Colonic mucosa (tissue), 4 donors: Measurements from ENCODE around the gene EID2. TPM values are rescaled to one million over a fixed set of nuclear protein-coding genes. Genes with fewer than 3 reads are reported as not detected.

ENCODE experiments used
- DNase-seq: peaks from one replicate; pipeline ENCODE4 v3.0.0-alpha.2; 2020
- H3K27ac ChIP-seq: fragments of 200-600 bp; one replicate; pipeline ENCODE4 v1.8.0; 2021
- H3K27me3 ChIP-seq: fragments of 200-600 bp; one replicate; pipeline ENCODE4 v1.8.0; 2021
- H3K36me3 ChIP-seq: fragments of 200-600 bp; one replicate; pipeline ENCODE4 v1.8.0; 2021
- H3K4me1 ChIP-seq: fragments of 200-600 bp; one replicate; pipeline ENCODE4 v1.8.0; 2021; ENCODE audit warnings: mild to moderate bottlenecking
- H3K4me3 ChIP-seq: fragments of 200-600 bp; one replicate; pipeline ENCODE4 v1.8.0; 2021
- H3K9ac ChIP-seq, 2 donors: one replicate each; pipeline ENCODE4 v1.7.0; 2013; ENCODE audit warnings: control low read depth in 2 of 2, low read depth in 2 of 2, low read length in 2 of 2
- H3K9me3 ChIP-seq: fragments of 200-600 bp; one replicate; pipeline ENCODE4 v1.8.0; 2021
- intact Hi-C: fragments of 100-400 bp; cut with DNase I; formaldehyde crosslinking; loops from one replicate; pipeline ENCODE4 v1.14.1; 2022
- total RNA-seq, 2 donors: library from RNA; stranded (reverse); fragmentation: NEBNext Ultra II Directional in 1 of 2; extraction: Animal tissue kit (Norgen Biotek cat#: 25700) in 1 of 2; gene quantifications; one replicate each; pipeline ENCODE4 v1.2.1, GENCODE V29; 2021
- TF ChIP-seq, protein P1 (sequence below): fragments of 200-600 bp; IDR thresholded peaks from one replicate; pipeline ENCODE4 v1.8.0; 2022; ENCODE audit warnings: antibody characterized with exemption, mild to moderate bottlenecking
- donor health status: healthy.
- donor health status: DM: no; HTN: no; CAD: no.
- donor health status: DM: no; HTN: no; CAD: no.

Gene EID2
- total RNA-seq, 2 donors from 2014 or later = 11.4 to 11.9 TPM

DNA sequence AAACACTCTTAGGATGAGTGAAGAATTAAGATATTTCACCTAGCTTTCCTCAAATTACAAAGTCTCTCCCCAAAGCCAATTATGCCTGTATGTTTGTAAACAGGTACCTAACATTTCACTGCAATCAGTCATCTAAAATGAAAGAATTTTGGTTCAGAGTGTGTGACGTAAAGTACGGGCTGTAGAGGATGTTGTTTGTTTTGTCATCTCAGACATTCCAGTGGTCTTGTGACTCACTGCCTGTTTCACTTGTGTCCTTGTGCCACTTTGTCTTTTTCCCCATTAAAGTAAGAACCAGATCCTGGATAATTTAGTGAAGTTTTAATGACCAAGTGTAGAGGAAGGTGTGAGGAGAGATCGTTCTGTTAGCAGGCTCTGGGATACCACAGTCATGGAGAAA lies 28.6 kb upstream of the EID2 start:
- H3K9me3 ChIP-seq = no peaks in the 10 kb centered on the region
- H3K27me3 ChIP-seq = no peaks in the 10 kb centered on the region
- H3K4me1 ChIP-seq = no peaks in the 10 kb centered on the region
- intact Hi-C loops = no loop called here
- H3K4me3 ChIP-seq = no peak overlapping the region
- DNase-seq = no peak
- H3K9ac ChIP-seq = no peak overlapping the region
- TF ChIP-seq, protein P1, sequence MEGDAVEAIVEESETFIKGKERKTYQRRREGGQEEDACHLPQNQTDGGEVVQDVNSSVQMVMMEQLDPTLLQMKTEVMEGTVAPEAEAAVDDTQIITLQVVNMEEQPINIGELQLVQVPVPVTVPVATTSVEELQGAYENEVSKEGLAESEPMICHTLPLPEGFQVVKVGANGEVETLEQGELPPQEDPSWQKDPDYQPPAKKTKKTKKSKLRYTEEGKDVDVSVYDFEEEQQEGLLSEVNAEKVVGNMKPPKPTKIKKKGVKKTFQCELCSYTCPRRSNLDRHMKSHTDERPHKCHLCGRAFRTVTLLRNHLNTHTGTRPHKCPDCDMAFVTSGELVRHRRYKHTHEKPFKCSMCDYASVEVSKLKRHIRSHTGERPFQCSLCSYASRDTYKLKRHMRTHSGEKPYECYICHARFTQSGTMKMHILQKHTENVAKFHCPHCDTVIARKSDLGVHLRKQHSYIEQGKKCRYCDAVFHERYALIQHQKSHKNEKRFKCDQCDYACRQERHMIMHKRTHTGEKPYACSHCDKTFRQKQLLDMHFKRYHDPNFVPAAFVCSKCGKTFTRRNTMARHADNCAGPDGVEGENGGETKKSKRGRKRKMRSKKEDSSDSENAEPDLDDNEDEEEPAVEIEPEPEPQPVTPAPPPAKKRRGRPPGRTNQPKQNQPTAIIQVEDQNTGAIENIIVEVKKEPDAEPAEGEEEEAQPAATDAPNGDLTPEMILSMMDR = no peak
- no peak overlapping the region for H3K27ac ChIP-seq
- H3K36me3 ChIP-seq = no peaks in the 10 kb centered on the region

DNA sequence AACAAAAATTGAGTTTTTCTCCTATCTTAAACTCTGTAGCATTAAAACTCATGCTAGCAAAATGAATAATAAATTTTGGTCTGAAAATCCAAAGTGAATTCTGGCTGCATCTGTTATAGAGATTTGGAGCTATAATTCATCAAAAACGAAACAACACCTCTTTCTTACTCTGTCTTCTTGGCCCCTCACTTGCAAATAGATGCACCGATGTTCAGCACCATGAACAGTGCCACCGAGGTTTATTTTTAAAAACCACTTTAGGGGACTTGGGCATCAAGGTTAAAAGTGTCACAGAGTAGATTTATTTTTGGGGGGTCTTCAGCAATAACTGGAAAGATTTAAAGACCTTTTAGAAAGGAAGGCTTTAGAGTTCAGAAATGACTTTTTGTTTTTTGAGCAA lies 26.1 kb upstream of the EID2 start:
- intact Hi-C loops = no loop called here
- no peaks in the 10 kb centered on the region for H3K36me3 ChIP-seq
- no peak overlapping the region for H3K9ac ChIP-seq
- H3K4me1 ChIP-seq = no peaks in the 10 kb centered on the region
- TF ChIP-seq, protein P1 = no peak
- H3K27me3 ChIP-seq = no peaks in the 10 kb centered on the region
- H3K4me3 ChIP-seq = no peak overlapping the region
- no peak for DNase-seq
- H3K27ac ChIP-seq = no peak overlapping the region
- no peaks in the 10 kb centered on the region for H3K9me3 ChIP-seq

DNA sequence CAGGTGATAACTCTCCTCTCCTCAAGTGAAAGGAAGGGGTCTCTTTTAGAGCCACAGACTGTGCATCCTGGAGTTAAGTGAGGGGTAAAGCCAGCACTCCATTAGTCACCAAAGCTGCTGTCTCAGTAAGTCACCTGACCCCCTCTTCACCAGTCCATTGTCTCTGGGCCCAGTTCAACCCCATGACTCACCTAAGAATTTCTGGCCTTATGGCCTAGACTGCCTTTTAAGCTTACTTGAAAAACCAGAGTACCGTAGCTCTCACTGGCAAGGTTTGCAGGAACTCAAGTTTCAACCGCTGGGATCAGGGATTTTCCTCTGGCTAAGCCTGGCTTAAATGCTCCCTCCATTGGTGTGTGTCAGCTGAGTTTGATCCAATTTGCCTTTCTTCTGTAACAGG lies 23.4 kb upstream of the EID2 start:
- no peak for DNase-seq
- no peak overlapping the region for H3K27ac ChIP-seq
- no peak overlapping the region for H3K9ac ChIP-seq
- intact Hi-C loops = no loop called here
- H3K9me3 ChIP-seq = no peaks in the 10 kb centered on the region
- no peaks in the 10 kb centered on the region for H3K27me3 ChIP-seq
- TF ChIP-seq, protein P1 = no peak
- no peak overlapping the region for H3K4me3 ChIP-seq
- H3K4me1 ChIP-seq = no peaks in the 10 kb centered on the region
- H3K36me3 ChIP-seq = no peaks in the 10 kb centered on the region

DNA sequence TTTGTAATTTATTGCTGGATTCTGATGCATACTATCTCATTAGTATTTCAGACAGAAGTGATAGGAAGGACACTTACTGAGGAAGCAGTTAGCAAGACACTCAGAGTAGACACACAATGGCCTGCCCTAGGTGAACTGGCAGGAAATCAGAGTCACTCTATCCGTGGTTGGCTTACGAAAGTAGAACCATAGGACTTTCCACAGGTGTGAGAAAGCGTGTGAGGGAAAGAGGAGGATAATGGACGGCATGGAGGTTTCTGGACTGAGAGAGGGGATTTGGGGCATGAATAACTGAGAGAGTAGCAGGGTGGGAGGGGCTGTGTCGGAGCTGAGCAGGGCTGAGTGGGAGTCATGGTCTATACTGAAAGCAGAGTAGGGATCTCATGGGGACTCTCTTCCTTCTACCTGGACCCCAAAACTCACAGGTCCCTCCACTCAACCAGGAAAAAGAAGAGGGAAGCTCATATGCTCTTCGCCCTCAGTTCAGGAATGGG lies 18.7 kb upstream of the EID2 start:
- DNase-seq = no peak
- intact Hi-C loops = loop anchor here (10.0 kb wide), 1 partner anchor 206 kb away; no protein-coding TSS in a partner anchor
- Histone ChIP-seq H3K27me3 (no peaks in the 10 kb centered on the region), H3K36me3 (no peaks in the 10 kb centered on the region), H3K4me3 (no peak overlapping the region), H3K9ac (no peak overlapping the region), H3K27ac (peak overlapping the region; percentile 44), H3K9me3 (no peaks in the 10 kb centered on the region), H3K4me1 (no peaks in the 10 kb centered on the region)
- TF ChIP-seq, protein P1 = no peak

DNA sequence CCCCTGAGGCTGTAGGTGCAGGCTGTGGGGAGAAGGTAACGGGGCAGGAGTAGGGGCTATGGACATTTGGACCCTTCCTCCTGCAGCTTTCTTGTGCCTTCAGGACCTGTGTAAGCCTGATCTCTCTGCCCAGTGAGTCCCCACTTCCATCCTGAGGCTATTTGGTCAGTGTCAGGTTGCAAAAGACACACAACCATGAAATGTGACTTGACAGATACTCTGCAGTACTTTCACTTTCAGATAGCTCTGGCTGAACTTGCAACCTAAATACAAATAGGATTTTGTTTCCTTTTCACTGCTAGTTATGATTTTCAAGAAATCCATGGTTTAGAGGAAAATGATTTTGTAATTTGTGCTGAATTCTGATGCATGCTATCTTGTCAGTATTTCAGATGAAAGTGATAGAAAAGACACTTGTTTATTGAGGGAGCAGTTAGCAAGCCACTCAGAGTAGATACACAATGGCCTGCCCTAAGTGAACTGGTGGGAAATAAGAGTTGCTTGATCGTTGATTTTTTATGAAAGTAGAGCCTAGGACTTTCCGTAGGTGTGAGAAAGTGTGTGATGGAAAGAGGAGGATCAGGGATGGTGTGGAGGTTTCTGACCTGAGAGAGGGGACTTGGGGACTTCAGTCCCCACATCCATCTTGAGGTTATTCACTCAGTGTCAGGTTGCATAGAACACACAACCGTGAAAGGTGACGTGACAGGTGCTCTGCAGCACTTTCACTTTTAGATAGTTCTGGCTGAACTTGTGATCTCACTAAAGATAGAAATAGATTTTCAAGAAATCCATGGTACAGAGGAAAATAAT lies 18.1 kb upstream of the EID2 start:
- H3K36me3 ChIP-seq = no peaks in the 10 kb centered on the region
- no peaks in the 10 kb centered on the region for H3K27me3 ChIP-seq
- H3K9ac ChIP-seq = no peak overlapping the region
- no peaks in the 10 kb centered on the region for H3K9me3 ChIP-seq
- H3K27ac ChIP-seq = peak overlapping the region; percentile 44
- no peak for DNase-seq
- no peaks in the 10 kb centered on the region for H3K4me1 ChIP-seq
- TF ChIP-seq, protein P1 = no peak
- intact Hi-C loops = loop anchor here (10.0 kb wide), 1 partner anchor 207 kb away; no protein-coding TSS in a partner anchor
- no peak overlapping the region for H3K4me3 ChIP-seq
